Hepatocyte (in vitro differentiated cells): ENCODE data around the gene ENOSF1. TPM values are rescaled to one million over a fixed set of nuclear protein-coding genes. Genes with fewer than 3 reads are reported as not detected.

Experiments used
- DNase-seq: peaks from one replicate; pipeline ENCODE4 v3.0.0-alpha.2; 2016; ENCODE audit warnings: low spot score
- H2AFZ ChIP-seq: fragments of 200-600 bp; sonication (generic); 2 replicates; pipeline ENCODE4 v1.6.0; 2016; ENCODE audit warnings: antibody characterized with exemption, mild to moderate bottlenecking
- H3K27ac ChIP-seq: fragments of 200-600 bp; sonication (generic); 2 replicates; pipeline ENCODE4 v1.5.1; 2016; ENCODE audit warnings: mild to moderate bottlenecking
- H3K27me3 ChIP-seq: fragments of 200-600 bp; sonication (generic); 2 replicates; pipeline ENCODE4 v1.6.1; 2016
- H3K36me3 ChIP-seq: fragments of 200-600 bp; sonication (generic); replicated peaks from 2 replicates; pipeline ENCODE4 v1.5.1; 2016; ENCODE audit warnings: low read depth; ENCODE audit not compliant: insufficient read depth
- H3K4me1 ChIP-seq: fragments of 200-600 bp; sonication (generic); 2 replicates; pipeline ENCODE4 v1.5.1; 2016; ENCODE audit warnings: mild to moderate bottlenecking, moderate library complexity; ENCODE audit not compliant: insufficient read depth
- H3K4me2 ChIP-seq: fragments of 200-600 bp; sonication (generic); 2 replicates; pipeline ENCODE4 v1.6.0; 2016
- H3K4me3 ChIP-seq: fragments of 200-600 bp; sonication (generic); 2 replicates; pipeline ENCODE4 v1.5.1; 2016; ENCODE audit warnings: mild to moderate bottlenecking
- H3K79me2 ChIP-seq: fragments of 200-600 bp; sonication (generic); 2 replicates; pipeline ENCODE4 v1.6.0; 2017; ENCODE audit warnings: mild to moderate bottlenecking
- H3K9me2 ChIP-seq: fragments of 200-600 bp; sonication (generic); replicated peaks from 2 replicates; pipeline ENCODE4 v1.6.0; 2017; ENCODE audit warnings: mild to moderate bottlenecking; ENCODE audit not compliant: insufficient read depth
- H3K9me3 ChIP-seq: fragments of 200-600 bp; sonication (generic); 2 replicates; pipeline ENCODE4 v1.5.1; 2016; ENCODE audit warnings: low read depth, mild to moderate bottlenecking
- H4K20me1 ChIP-seq: fragments of 200-600 bp; sonication (generic); 2 replicates; pipeline ENCODE4 v1.6.0; 2016; ENCODE audit warnings: mild to moderate bottlenecking; ENCODE audit not compliant: insufficient read depth, poor library complexity, severe bottlenecking
- EZH2 ChIP-seq: fragments of 200-600 bp; sonication (generic); IDR thresholded peaks from 2 replicates; pipeline ENCODE4 v1.6.1; 2016; ENCODE audit warnings: antibody characterized with exemption, mild to moderate bottlenecking, borderline replicate concordance
- EZH2phosphoT487 ChIP-seq: fragments of 200-600 bp; sonication (generic); IDR thresholded peaks from one replicate; pipeline ENCODE4 v1.6.1; 2018; ENCODE audit warnings: antibody characterized with exemption, mild to moderate bottlenecking, low read depth, moderate library complexity; ENCODE audit not compliant: unreplicated experiment, severe bottlenecking
- WGBS: methylation state at CpG from one replicate; pipeline ENCODE4 v1.1.6; 2016; ENCODE audit warnings: low lambda C conversion rate; ENCODE audit errors: missing lambda C conversion rate; 5-methylcytosine and 5-hydroxymethylcytosine counted together
- polyA plus RNA-seq: library from polyadenylated mRNA; unstranded; fragments of >200 nt; fragmentation: Nextera tagmentation; extraction: Ambion mirVana; gene quantifications from 2 replicates; pipeline ENCODE4 v1.2.1, GENCODE V29; 2016
- total RNA-seq: library from RNA; depleted of rRNA; stranded (reverse); fragments of >200 nt; gene quantifications from 2 replicates; pipeline ENCODE4 v1.2.3, GENCODE V29; 2014
- TF ChIP-seq, protein P1 (sequence below): fragments of 200-600 bp; sonication (generic); IDR thresholded peaks from 2 replicates; pipeline ENCODE4 v1.5.1; 2016; ENCODE audit warnings: antibody characterized with exemption, mild to moderate bottlenecking; ENCODE audit not compliant: poor library complexity

The ENOSF1 gene
- total and polyA plus RNA-seq, 2 experiments from 2014 or later: 41.6 to 44.5 TPM

DNA sequence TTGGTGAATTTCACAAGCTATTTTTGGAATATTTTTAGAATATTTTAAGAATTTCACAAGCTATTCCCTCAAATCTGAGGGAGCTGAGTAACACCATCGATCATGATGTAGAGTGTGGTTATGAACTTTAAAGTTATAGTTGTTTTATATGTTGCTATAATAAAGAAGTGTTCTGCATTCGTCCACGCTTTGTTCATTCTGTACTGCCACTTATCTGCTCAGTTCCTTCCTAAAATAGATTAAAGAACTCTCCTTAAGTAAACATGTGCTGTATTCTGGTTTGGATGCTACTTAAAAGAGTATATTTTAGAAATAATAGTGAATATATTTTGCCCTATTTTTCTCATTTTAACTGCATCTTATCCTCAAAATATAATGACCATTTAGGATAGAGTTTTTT lies 39.1 kb downstream of the ENOSF1 start:
- no peak overlapping the region for H3K4me2 ChIP-seq
- no peak overlapping the region for H2AFZ ChIP-seq
- no peaks in the 10 kb centered on the region for H3K79me2 ChIP-seq
- no peak overlapping the region for H3K4me3 ChIP-seq
- DNase-seq: no peak
- H3K36me3 ChIP-seq: peaks cover 2% of the 10 kb centered on the region
- no peak overlapping the region for H3K27ac ChIP-seq
- no peaks in the 10 kb centered on the region for H3K9me3 ChIP-seq
- no peaks in the 10 kb centered on the region for H4K20me1 ChIP-seq
- no peaks in the 10 kb centered on the region for H3K27me3 ChIP-seq
- WGBS: 95% methylated on average over 3 of the region's 3 CpGs
- H3K4me1 ChIP-seq: no peaks in the 10 kb centered on the region
- H3K9me2 ChIP-seq: no peaks in the 10 kb centered on the region
- TF ChIP-seq, protein P1, sequence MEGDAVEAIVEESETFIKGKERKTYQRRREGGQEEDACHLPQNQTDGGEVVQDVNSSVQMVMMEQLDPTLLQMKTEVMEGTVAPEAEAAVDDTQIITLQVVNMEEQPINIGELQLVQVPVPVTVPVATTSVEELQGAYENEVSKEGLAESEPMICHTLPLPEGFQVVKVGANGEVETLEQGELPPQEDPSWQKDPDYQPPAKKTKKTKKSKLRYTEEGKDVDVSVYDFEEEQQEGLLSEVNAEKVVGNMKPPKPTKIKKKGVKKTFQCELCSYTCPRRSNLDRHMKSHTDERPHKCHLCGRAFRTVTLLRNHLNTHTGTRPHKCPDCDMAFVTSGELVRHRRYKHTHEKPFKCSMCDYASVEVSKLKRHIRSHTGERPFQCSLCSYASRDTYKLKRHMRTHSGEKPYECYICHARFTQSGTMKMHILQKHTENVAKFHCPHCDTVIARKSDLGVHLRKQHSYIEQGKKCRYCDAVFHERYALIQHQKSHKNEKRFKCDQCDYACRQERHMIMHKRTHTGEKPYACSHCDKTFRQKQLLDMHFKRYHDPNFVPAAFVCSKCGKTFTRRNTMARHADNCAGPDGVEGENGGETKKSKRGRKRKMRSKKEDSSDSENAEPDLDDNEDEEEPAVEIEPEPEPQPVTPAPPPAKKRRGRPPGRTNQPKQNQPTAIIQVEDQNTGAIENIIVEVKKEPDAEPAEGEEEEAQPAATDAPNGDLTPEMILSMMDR: no peak
- TF ChIP-seq EZH2 (no peak), EZH2phosphoT487 (no peak)

DNA sequence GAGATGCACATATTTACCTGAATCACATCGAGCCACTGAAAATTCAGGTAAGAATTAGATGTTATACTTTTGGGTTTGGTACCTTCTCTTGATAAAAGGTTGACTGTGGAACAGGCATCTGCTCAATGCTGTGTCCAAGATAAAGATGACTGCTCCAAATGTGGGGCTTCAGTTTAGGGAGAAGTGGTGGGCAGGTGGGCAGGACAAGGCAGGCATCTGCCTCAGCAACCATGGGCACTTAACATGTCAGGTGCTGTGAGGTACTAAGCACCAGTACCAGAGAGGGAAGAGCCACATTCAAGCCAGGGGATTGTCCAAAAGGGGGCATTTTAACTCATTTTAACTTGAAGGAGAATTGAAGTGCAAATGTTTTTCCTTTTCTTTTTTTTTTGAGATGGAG lies 41.0 kb downstream of the ENOSF1 start:
- DNase-seq: no peak
- peaks cover 2% of the 10 kb centered on the region for H3K36me3 ChIP-seq
- H3K4me1 ChIP-seq: no peaks in the 10 kb centered on the region
- H4K20me1 ChIP-seq: no peaks in the 10 kb centered on the region
- H3K9me3 ChIP-seq: no peaks in the 10 kb centered on the region
- H3K4me3 ChIP-seq: no peak overlapping the region
- H3K27ac ChIP-seq: no peak overlapping the region
- peaks cover 2% of the 10 kb centered on the region for H3K79me2 ChIP-seq
- H2AFZ ChIP-seq: no peak overlapping the region
- H3K27me3 ChIP-seq: no peaks in the 10 kb centered on the region
- H3K9me2 ChIP-seq: no peaks in the 10 kb centered on the region
- 92% methylated on average over 1 of the region's 1 CpG for WGBS
- no peak overlapping the region for H3K4me2 ChIP-seq
- no peak for TF ChIP-seq EZH2phosphoT487
- TF ChIP-seq EZH2: no peak
- TF ChIP-seq, protein P1: no peak

DNA sequence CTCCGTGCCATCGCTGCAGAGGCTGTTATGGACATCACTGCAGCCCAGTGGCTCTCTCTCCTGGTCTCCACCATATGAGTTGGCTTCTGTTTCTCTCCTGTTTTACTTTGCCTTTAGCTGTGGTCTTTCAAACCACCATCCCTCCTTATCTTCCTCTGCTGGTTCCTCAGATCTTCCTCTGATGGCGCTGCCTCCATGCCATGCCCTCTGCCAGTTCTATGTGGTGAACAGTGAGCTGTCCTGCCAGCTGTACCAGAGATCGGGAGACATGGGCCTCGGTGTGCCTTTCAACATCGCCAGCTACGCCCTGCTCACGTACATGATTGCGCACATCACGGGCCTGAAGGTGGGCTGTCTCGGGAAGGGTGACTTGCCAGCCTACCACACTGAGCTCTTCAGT lies 41.9 kb downstream of the ENOSF1 start:
- Histone ChIP-seq H3K4me2 (no peak overlapping the region), H3K79me2 (peaks cover 6% of the 10 kb centered on the region), H3K9me2 (no peaks in the 10 kb centered on the region), H2AFZ (no peak overlapping the region), H3K27ac (no peak overlapping the region), H3K4me3 (no peak overlapping the region), H3K36me3 (peaks cover 2% of the 10 kb centered on the region), H4K20me1 (no peaks in the 10 kb centered on the region), H3K9me3 (no peaks in the 10 kb centered on the region), H3K27me3 (no peaks in the 10 kb centered on the region), H3K4me1 (no peaks in the 10 kb centered on the region)
- TF ChIP-seq EZH2: no peak
- WGBS: 99% methylated on average over 11 of the region's 11 CpGs
- DNase-seq: no peak

DNA sequence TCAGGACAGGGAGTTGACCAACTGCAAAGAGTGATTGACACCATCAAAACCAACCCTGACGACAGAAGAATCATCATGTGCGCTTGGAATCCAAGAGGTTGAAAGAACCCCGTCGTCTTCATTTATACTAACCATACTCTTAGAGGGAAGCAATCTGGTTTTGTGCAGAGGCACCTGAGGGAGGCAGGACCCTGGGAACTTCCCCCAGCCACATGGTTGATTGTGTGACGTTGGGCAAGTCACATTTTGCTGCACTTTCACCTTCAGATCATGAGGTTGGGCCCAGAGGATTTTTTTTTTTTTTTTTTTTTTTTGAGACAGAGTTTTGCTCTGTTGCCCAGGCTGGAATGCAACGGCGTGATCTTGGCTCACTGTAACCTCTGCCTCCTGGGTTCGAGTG lies 43.4 kb downstream of the ENOSF1 start:
- H3K4me3 ChIP-seq: no peak overlapping the region
- TF ChIP-seq, protein P1: no peak
- no peak for TF ChIP-seq EZH2phosphoT487
- TF ChIP-seq EZH2: no peak
- no peak for DNase-seq
- H2AFZ ChIP-seq: no peak overlapping the region
- WGBS: 97% methylated on average over 8 of the region's 8 CpGs
- no peaks in the 10 kb centered on the region for H4K20me1 ChIP-seq
- H3K79me2 ChIP-seq: peaks cover 6% of the 10 kb centered on the region
- H3K9me3 ChIP-seq: no peaks in the 10 kb centered on the region
- no peaks in the 10 kb centered on the region for H3K27me3 ChIP-seq
- peak overlapping the region; percentile 13 for H3K27ac ChIP-seq
- H3K9me2 ChIP-seq: no peaks in the 10 kb centered on the region
- peaks cover 2% of the 10 kb centered on the region for H3K36me3 ChIP-seq
- H3K4me2 ChIP-seq: no peak overlapping the region
- H3K4me1 ChIP-seq: no peaks in the 10 kb centered on the region
